H1 (cell line): ENCODE measurements around the gene APMAP. TPM values are rescaled to one million over a fixed set of nuclear protein-coding genes. Genes with fewer than 3 reads are reported as not detected.
A peak's percentile ranks its signal among the peaks of the same experiment; 100 is the strongest.

ENCODE experiments used
- CTCF ChIA-PET: fragments of 300-600 bp; sonication (Branson Sonifier 250); formaldehyde crosslinking; loops from one replicate; lab custom pipeline; 2021; ENCODE audit not compliant: partially characterized antibody; lab: Charles Lee
- POLR2A ChIA-PET: fragments of 300-600 bp; sonication (Branson Sonifier 250); formaldehyde crosslinking; loops from one replicate; lab custom pipeline; 2021; ENCODE audit warnings: inconsistent platforms; ENCODE audit not compliant: partially characterized antibody; lab: Charles Lee
- DNase-seq, 2 experiments: peaks; one replicate each; pipeline versions ENCODE4 v3.0.0 to v3.0.0-alpha.2; 2010 to 2022; ENCODE audit warnings: low spot score in 2 of 2, low read depth in 1 of 2, mixed read lengths in 1 of 2
- FAIRE-seq: peaks from 2 replicates; lab custom pipeline; 2011; peaks lifted over from hg19 to GRCh38; lab: Jason Lieb, UNC
- H2AFZ ChIP-seq: 2 replicates; pipeline ENCODE4 v1.8.1; 2012; ENCODE audit warnings: low read length, inconsistent platforms
- H2AK5ac ChIP-seq: 2 replicates; pipeline ENCODE4 v1.6.1; 2013; ENCODE audit warnings: low read depth, low read length
- H2BK120ac ChIP-seq: replicated peaks from 2 replicates; pipeline ENCODE3; 2013; ENCODE audit warnings: low read depth, low read length, inconsistent platforms
- H2BK12ac ChIP-seq: 2 replicates; pipeline ENCODE4 v1.6.1; 2013; ENCODE audit warnings: low read depth, low read length
- H2BK15ac ChIP-seq: 2 replicates; pipeline ENCODE4 v1.6.1; 2013; ENCODE audit warnings: low read length
- H2BK20ac ChIP-seq: 2 replicates; pipeline ENCODE4 v1.6.1; 2013; ENCODE audit warnings: low read length
- H2BK5ac ChIP-seq: 2 replicates; pipeline ENCODE4 v1.6.1; 2013; ENCODE audit warnings: low read depth, low read length
- H3K14ac ChIP-seq: 2 replicates; pipeline ENCODE4 v1.6.1; 2013; ENCODE audit warnings: inconsistent platforms; ENCODE audit not compliant: insufficient read length
- H3K18ac ChIP-seq: 2 replicates; pipeline ENCODE4 v1.6.1; 2013; ENCODE audit warnings: low read length; ENCODE audit errors: extremely low read depth
- H3K23ac ChIP-seq: 2 replicates; pipeline ENCODE4 v1.6.1; 2013; ENCODE audit warnings: inconsistent platforms; ENCODE audit not compliant: insufficient read length
- H3K23me2 ChIP-seq: 2 replicates; pipeline ENCODE4 v1.6.1; 2013; ENCODE audit warnings: low read depth, low read length
- H3K27ac ChIP-seq: 2 replicates; pipeline ENCODE4 v1.6.1; 2011; ENCODE audit warnings: low read depth, low read length, inconsistent platforms
- H3K27me3 ChIP-seq, 4 experiments: replicated peaks in 1 of 4; 1 replicate in 1 of 4; 2 replicates in 3 of 4; pipeline versions ENCODE4 v1.6.1 to v1.8.1; 2011 to 2013; ENCODE audit warnings: low read length in 3 of 4, mild to moderate bottlenecking in 3 of 4, inconsistent platforms in 2 of 4, mixed read lengths in 2 of 4, moderate library complexity in 1 of 4; ENCODE audit not compliant: control insufficient read depth in 3 of 4, insufficient read depth in 3 of 4; ENCODE audit errors: extremely low read depth in 1 of 4
- H3K36me3 ChIP-seq, 4 experiments: 2 replicates each; pipeline versions ENCODE4 v1.6.1 to v1.8.1; 2011 to 2013; ENCODE audit warnings: mild to moderate bottlenecking in 4 of 4, low read length in 3 of 4, moderate library complexity in 2 of 4, control low read depth in 1 of 4, inconsistent platforms in 1 of 4; ENCODE audit not compliant: insufficient read depth in 4 of 4, control insufficient read depth in 2 of 4
- H3K4ac ChIP-seq: replicated peaks from 2 replicates; pipeline ENCODE3; 2013; ENCODE audit warnings: low read length, low read depth, mixed read lengths, inconsistent platforms; ENCODE audit not compliant: insufficient read length
- H3K4me1 ChIP-seq, 4 experiments: replicated peaks in 1 of 4; 1 replicate in 1 of 4; 2 replicates in 3 of 4; pipeline versions ENCODE4 v1.6.1 to v1.8.1; 2011 to 2013; ENCODE audit warnings: low read length in 3 of 4, inconsistent platforms in 2 of 4, mixed read lengths in 1 of 4; ENCODE audit not compliant: insufficient read depth in 4 of 4, control insufficient read depth in 3 of 4
- H3K4me2 ChIP-seq, 2 experiments: 2 replicates each; pipeline versions ENCODE4 v1.6.1 to v1.8.1; 2011 to 2013; ENCODE audit warnings: low read depth in 2 of 2, low read length in 2 of 2, control low read depth in 1 of 2, inconsistent platforms in 1 of 2, mild to moderate bottlenecking in 1 of 2; ENCODE audit not compliant: insufficient read depth in 1 of 2
- H3K4me3 ChIP-seq, 4 experiments: fragments of 200-600, 300-600 bp in 1 of 4; sonication (generic), shearing (Covaris generic), sonication (Bioruptor Twin) in 1 of 4; 2 replicates each; pipeline versions ENCODE4 v1.5.1 to v1.8.1; 2011 to 2016; ENCODE audit warnings: low read length in 4 of 4, low read depth in 3 of 4, control low read depth in 2 of 4, inconsistent platforms in 2 of 4, mild to moderate bottlenecking in 2 of 4, mixed read lengths in 1 of 4, moderate library complexity in 1 of 4; ENCODE audit not compliant: insufficient read depth in 2 of 4; ENCODE audit errors: extremely low read depth in 1 of 4
- H3K56ac ChIP-seq: replicated peaks from 2 replicates; pipeline ENCODE3; 2013; ENCODE audit warnings: low read depth, mild to moderate bottlenecking, mixed read lengths, low read length, inconsistent platforms; ENCODE audit not compliant: insufficient read length
- H3K79me1 ChIP-seq: 2 replicates; pipeline ENCODE4 v1.6.1; 2013; ENCODE audit warnings: low read depth, low read length, control low read depth
- H3K79me2 ChIP-seq, 2 experiments: 2 replicates each; pipeline versions ENCODE4 v1.6.1 to v1.8.1; 2012 to 2013; ENCODE audit warnings: low read length in 2 of 2, mild to moderate bottlenecking in 2 of 2, inconsistent platforms in 1 of 2; ENCODE audit not compliant: insufficient read depth in 2 of 2, control insufficient read depth in 1 of 2
- H3K9ac ChIP-seq, 4 experiments: replicated peaks in 1 of 4; 1 replicate in 1 of 4; 2 replicates in 3 of 4; pipeline versions ENCODE4 v1.6.1 to v1.8.1; 2011 to 2013; ENCODE audit warnings: low read depth in 3 of 4, low read length in 3 of 4, control low read depth in 2 of 4, mild to moderate bottlenecking in 2 of 4, moderate library complexity in 2 of 4, inconsistent platforms in 1 of 4; ENCODE audit errors: extremely low read depth in 1 of 4
- H3K9me3 ChIP-seq, 2 experiments: 2 replicates each; pipeline versions ENCODE4 v1.6.1 to v1.8.1; 2012 to 2013; ENCODE audit warnings: mild to moderate bottlenecking in 2 of 2, moderate library complexity in 2 of 2, control low read depth in 1 of 2, inconsistent platforms in 1 of 2, low read depth in 1 of 2, low read length in 1 of 2, mixed read lengths in 1 of 2; ENCODE audit not compliant: insufficient read depth in 2 of 2
- H4K20me1 ChIP-seq, 2 experiments: replicated peaks in 1 of 2; 2 replicates each; pipeline versions ENCODE3 to v1.8.1; 2011 to 2013; ENCODE audit warnings: inconsistent platforms in 2 of 2, low read length in 2 of 2, mild to moderate bottlenecking in 1 of 2; ENCODE audit not compliant: insufficient read depth in 2 of 2, control insufficient read depth in 1 of 2
- H4K5ac ChIP-seq: 2 replicates; pipeline ENCODE4 v1.6.1; 2013; ENCODE audit warnings: low read length, low read depth, mixed read lengths, inconsistent platforms; ENCODE audit not compliant: insufficient read length
- H4K8ac ChIP-seq: 2 replicates; pipeline ENCODE4 v1.8.0; 2013; ENCODE audit warnings: mild to moderate bottlenecking, moderate library complexity, low read length, inconsistent platforms; ENCODE audit not compliant: insufficient read depth; ENCODE audit errors: extremely low read depth
- H4K91ac ChIP-seq: replicated peaks from 2 replicates; pipeline ENCODE3; 2013; ENCODE audit warnings: low read length, mixed read lengths, inconsistent platforms; ENCODE audit not compliant: insufficient read length
- CEBPB ChIP-seq: IDR thresholded peaks from 2 replicates; pipeline ENCODE4 v1.6.1; 2012; ENCODE audit warnings: low read depth, low read length
- EGR1 ChIP-seq: IDR thresholded peaks from 2 replicates; pipeline ENCODE4 v1.6.1; 2011; ENCODE audit warnings: low read depth, low read length, borderline replicate concordance
- HDAC2 ChIP-seq, 2 experiments: fragments of 300-600 bp in 1 of 2; sonication (generic) in 1 of 2; IDR thresholded peaks; 2 replicates each; pipeline ENCODE4 v1.6.1; 2011 to 2012; ENCODE audit warnings: low read depth in 2 of 2, low read length in 2 of 2, mild to moderate bottlenecking in 2 of 2, moderate library complexity in 2 of 2, borderline replicate concordance in 1 of 2, inconsistent platforms in 1 of 2
- RAD21 ChIP-seq, 2 experiments: IDR thresholded peaks in 1 of 2; conservative IDR thresholded peaks in 1 of 2; 2 replicates each; pipeline ENCODE4 v1.6.1; 2011; ENCODE audit warnings: low read depth in 2 of 2, low read length in 2 of 2, improper control_type of control experiment in 1 of 2, inconsistent platforms in 1 of 2, mild to moderate bottlenecking in 1 of 2, moderate library complexity in 1 of 2
- RBBP5 ChIP-seq: IDR thresholded peaks from 2 replicates; pipeline ENCODE4 v1.7.1; 2012; ENCODE audit warnings: low read depth, mild to moderate bottlenecking, inconsistent platforms, low read length, moderate library complexity, borderline replicate concordance
- RFX5 ChIP-seq: IDR thresholded peaks from 2 replicates; pipeline ENCODE4 v1.6.1; 2011; ENCODE audit warnings: low read depth, low read length, improper control_type of control experiment, borderline replicate concordance
- RNF2 ChIP-seq: fragments of 200-900, 300-1000 bp; sonication (generic); IDR thresholded peaks from 2 replicates; pipeline ENCODE4 v1.7.1; 2016; ENCODE audit warnings: borderline replicate concordance, low read depth, mild to moderate bottlenecking, antibody characterized with exemption, low read length; ENCODE audit not compliant: poor library complexity, severe bottlenecking; ENCODE audit errors: missing control alignments
- ZNF274 ChIP-seq: IDR thresholded peaks from 2 replicates; pipeline ENCODE4 v1.7.0; 2012; ENCODE audit warnings: low read length, borderline replicate concordance; ENCODE audit errors: extremely low read depth
- WGBS, 2 experiments: shearing (Covaris generic) in 1 of 2; methylation state at CpG; one replicate each; pipeline versions ENCODE4 v1.1.6 to v1.1.7; 2013 to 2015; ENCODE audit warnings: low lambda C conversion rate in 2 of 2, mixed read lengths in 2 of 2, inconsistent platforms in 1 of 2, low coverage in 1 of 2, missing lambda C conversion rate in 1 of 2; ENCODE audit not compliant: insufficient replicate concordance in 2 of 2, insufficient coverage in 1 of 2, insufficient read length in 1 of 2; ENCODE audit errors: extremely low coverage in 1 of 2, missing lambda C conversion rate in 1 of 2; 5-methylcytosine and 5-hydroxymethylcytosine counted together
- polyA plus RNA-seq, 7 experiments: library from polyadenylated mRNA; depleted of rRNA in 3 of 7; stranded (reverse) in 5 of 7; unstranded in 2 of 7; fragments of >200 nt in 5 of 7; fragments of 200-250 nt in 2 of 7; gene quantifications; 1 replicate in 5 of 7; 2 replicates in 1 of 7; 4 replicates in 1 of 7; pipeline versions ENCODE4 v1.2.1 to v1.2.3, GENCODE V29; 2011 to 2013; ENCODE audit warnings: missing spikeins in 2 of 7, mixed read lengths in 2 of 7
- total RNA-seq: library from RNA; stranded (reverse); fragmentation: NEBNext Ultra II Directional; extraction: Animal tissue kit (Norgen Biotek cat#: 25700); gene quantifications from 2 replicates; pipeline ENCODE4 v1.2.1, GENCODE V29; 2021

The APMAP gene
- total and polyA plus RNA-seq, 2 of the 8 experiments (the other 6 are each of a cell fraction or from before 2014, with no cell fraction given): 31.3 to 66.0 TPM

DNA sequence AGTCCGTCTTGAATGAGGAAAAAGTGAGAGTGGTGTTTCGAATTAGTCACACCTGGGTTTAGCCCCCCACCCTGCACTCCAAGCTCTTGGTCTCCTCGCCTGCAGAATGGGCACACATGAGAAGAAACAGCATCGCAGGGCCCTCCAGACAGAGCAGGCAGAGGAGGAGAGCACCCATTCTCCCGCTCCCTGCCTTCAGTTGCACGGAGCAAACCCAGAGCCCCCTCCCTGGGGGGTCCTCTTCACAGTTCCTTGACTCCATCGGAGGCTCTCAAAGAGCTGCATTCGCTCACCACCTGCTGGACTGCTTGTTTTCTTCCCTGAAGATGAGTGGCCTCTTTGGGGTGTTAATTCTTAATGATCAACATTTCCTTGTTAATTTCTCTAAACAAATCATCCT lies 38.4 kb downstream of the APMAP start:
- DNase-seq: no peak
- Histone ChIP-seq H3K79me2 (no peaks in the 10 kb centered on the region), H3K9me3 (no peaks in the 10 kb centered on the region), H3K4ac (no peak overlapping the region), H2BK15ac (no peak overlapping the region), H3K79me1 (no peaks in the 10 kb centered on the region), H2BK20ac (no peak overlapping the region), H3K27ac (no peak overlapping the region), H2BK12ac (no peak overlapping the region), H3K56ac (no peak overlapping the region), H4K5ac (no peak overlapping the region), H3K23ac (no peak overlapping the region), H3K23me2 (no peaks in the 10 kb centered on the region), H3K4me3 (no peak overlapping the region), H3K27me3 (no peaks in the 10 kb centered on the region), H3K9ac (no peak overlapping the region), H4K8ac (no peak overlapping the region), H3K4me2 (no peak overlapping the region), H3K36me3 (no peaks in the 10 kb centered on the region), H2AFZ (no peak overlapping the region), H4K20me1 (peaks cover 0 to 5% of the 10 kb centered on the region in 2 experiments), H2BK5ac (no peak overlapping the region), H3K14ac (no peak overlapping the region), H3K18ac (no peak overlapping the region), H2BK120ac (no peak overlapping the region), H3K4me1 (peaks cover 0 to 2% (median 0%) of the 10 kb centered on the region in 4 experiments; a peak in 1 of 7 replicates), H4K91ac (no peak overlapping the region), H2AK5ac (no peak overlapping the region)
- TF ChIP-seq RBBP5: no peak
- TF ChIP-seq CEBPB: no peak
- TF ChIP-seq ZNF274: no peak
- TF ChIP-seq HDAC2 (IDR thresholded peaks at IDR 0.05; ENCODE audit: borderline replicate concordance in 1 of 2, low read depth in 2 of 2, low read length in 2 of 2): no peak
- TF ChIP-seq RFX5: no peak
- no peak for TF ChIP-seq RNF2
- TF ChIP-seq RAD21 (IDR thresholded peaks at IDR 0.05 in 1 of 2, conservative IDR thresholded peaks at IDR 0.05 in 1 of 2; ENCODE audit: low read depth in 2 of 2, low read length in 2 of 2): peak in 1 of 2 experiments; percentile 6; a peak in 1 of 4 replicates
- no peak for TF ChIP-seq EGR1
- CTCF ChIA-PET: interaction anchor here (1.1 to 3.1 kb wide), 2 partner anchors 23 to 172 kb away, joined by 4 to 16 read pairs; no protein-coding TSS in a partner anchor
- 84% methylated on average over 8 of the region's 8 CpGs; no CpG with 5 or more reads in 1 of the 2 experiments for WGBS, 2 experiments
- POLR2A ChIA-PET: no interaction called here
- no peak for FAIRE-seq
